ENCODE results near the gene DAP.

Gene DAP

GRCh38 chr5:10757043-10757442 is 4.0 kb downstream of the DAP start:
- Histone ChIP-seq H3K4me2 (peak overlapping the region; percentile 17 to 97 (median 88)), H3K9me3 (replicated peaks in 1 of 11) (peaks cover 0 to 5% (median 0%) of the 10 kb centered on the region in 11 experiments; a peak in 1 of 22 replicates), H3K27me3 (no peaks in the 10 kb centered on the region), H4K20me1 (peaks cover 59 to 83% (median 77%) of the 10 kb centered on the region in 11 experiments; a peak in 21 of 22 replicates), H3K36me3 (peaks cover 36 to 75% (median 63%) of the 10 kb centered on the region in 11 experiments), H3K9ac (peak overlapping the region in 1 of 11 experiments; percentile 26; a peak in 2 of 22 replicates), H3K4me1 (peaks cover 42 to 73% (median 51%) of the 10 kb centered on the region in 10 experiments), H3K27ac (no peak overlapping the region), H3K4me3 (no peak overlapping the region)
- no peak for TF ChIP-seq Cebpa-rat (IDR thresholded peaks at IDR 0.05)

DNA sequence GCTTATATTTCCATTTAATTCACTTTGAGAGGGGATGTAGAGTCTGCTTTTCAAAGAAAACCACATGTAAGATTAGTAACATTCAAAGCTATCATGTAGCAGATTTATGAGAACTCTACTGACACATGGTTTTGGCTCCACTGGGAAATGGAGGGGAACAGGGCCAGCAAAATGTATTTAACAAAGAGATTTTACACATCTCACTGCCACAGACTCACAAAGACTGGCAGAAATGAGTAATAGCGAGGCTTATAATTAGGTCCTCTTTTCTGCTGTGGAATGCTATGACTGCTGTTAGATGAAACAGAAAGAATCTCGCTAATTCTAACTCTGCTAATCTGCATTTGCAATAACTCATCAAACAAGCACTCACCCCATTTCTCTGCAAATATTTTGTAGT is 4.5 kb downstream of the DAP start:
- Histone ChIP-seq H3K9me3 (replicated peaks in 1 of 11) (peaks cover 0 to 5% (median 0%) of the 10 kb centered on the region in 11 experiments; a peak in 1 of 22 replicates), H3K4me3 (no peak overlapping the region), H3K4me2 (peak overlapping the region; percentile 17 to 97 (median 88); a peak in 19 of 22 replicates), H3K4me1 (peaks cover 40 to 73% (median 46%) of the 10 kb centered on the region in 10 experiments), H3K36me3 (peaks cover 39 to 80% (median 67%) of the 10 kb centered on the region in 11 experiments), H3K27ac (no peak overlapping the region), H4K20me1 (peaks cover 64 to 88% (median 82%) of the 10 kb centered on the region in 11 experiments; a peak in 21 of 22 replicates), H3K9ac (no peak overlapping the region), H3K27me3 (no peaks in the 10 kb centered on the region)
- TF ChIP-seq Cebpa-rat (IDR thresholded peaks at IDR 0.05) = no peak

DNA sequence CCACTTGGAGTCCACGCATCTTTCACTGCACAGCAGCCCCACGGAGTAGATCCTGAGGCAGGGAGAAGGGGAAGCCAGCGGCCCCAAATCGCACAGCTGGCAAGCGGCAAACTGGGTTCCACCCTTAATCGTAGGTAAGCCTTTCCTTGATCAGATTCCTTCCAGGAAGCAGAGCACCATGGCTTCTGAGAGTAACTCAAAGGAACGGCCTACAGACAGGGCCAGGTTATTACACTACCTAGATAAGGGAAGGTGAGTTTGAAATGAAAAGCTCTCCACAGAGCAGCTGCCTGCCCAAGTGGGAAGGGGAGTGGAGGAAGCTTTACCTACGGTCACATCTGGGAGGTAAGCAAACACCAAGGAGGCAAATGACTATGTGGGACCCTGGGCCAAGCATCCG is 7.9 kb downstream of the DAP start:
- Histone ChIP-seq H3K36me3 (peaks cover 69 to 100% (median 90%) of the 10 kb centered on the region in 11 experiments), H3K27ac (no peak overlapping the region), H3K27me3 (no peaks in the 10 kb centered on the region), H3K4me1 (peaks cover 29 to 63% (median 33%) of the 10 kb centered on the region in 10 experiments), H3K9ac (no peak overlapping the region), H3K4me3 (no peak overlapping the region), H4K20me1 (peaks cover 83 to 100% (median 100%) of the 10 kb centered on the region in 11 experiments; a peak in 21 of 22 replicates), H3K4me2 (no peak overlapping the region), H3K9me3 (replicated peaks in 1 of 11) (peaks cover 0 to 5% (median 0%) of the 10 kb centered on the region in 11 experiments; a peak in 1 of 22 replicates)
- TF ChIP-seq Cebpa-rat (IDR thresholded peaks at IDR 0.05) = no peak

- H3K9ac ChIP-seq = no peak overlapping the region
- peak overlapping the region in 1 of 11 experiments; percentile 30; a peak in 2 of 22 replicates for H3K4me2 ChIP-seq
- peaks cover 76 to 100% (median 91%) of the 10 kb centered on the region in 11 experiments for H3K36me3 ChIP-seq
- TF ChIP-seq Cebpa-rat (IDR thresholded peaks at IDR 0.05) = no peak
- no peaks in the 10 kb centered on the region for H3K27me3 ChIP-seq
- peaks cover 23 to 60% (median 26%) of the 10 kb centered on the region in 10 experiments for H3K4me1 ChIP-seq
- peaks cover 0 to 5% (median 0%) of the 10 kb centered on the region in 11 experiments; a peak in 1 of 22 replicates for H3K9me3 ChIP-seq (replicated peaks in 1 of 11)
- H3K4me3 ChIP-seq = no peak overlapping the region
- H4K20me1 ChIP-seq = peaks cover 85 to 100% (median 98%) of the 10 kb centered on the region in 11 experiments; a peak in 21 of 22 replicates
- no peak overlapping the region for H3K27ac ChIP-seq
Measured at GRCh38 chr5:10752451-10752850, 8.6 kb downstream of the DAP start.

DNA sequence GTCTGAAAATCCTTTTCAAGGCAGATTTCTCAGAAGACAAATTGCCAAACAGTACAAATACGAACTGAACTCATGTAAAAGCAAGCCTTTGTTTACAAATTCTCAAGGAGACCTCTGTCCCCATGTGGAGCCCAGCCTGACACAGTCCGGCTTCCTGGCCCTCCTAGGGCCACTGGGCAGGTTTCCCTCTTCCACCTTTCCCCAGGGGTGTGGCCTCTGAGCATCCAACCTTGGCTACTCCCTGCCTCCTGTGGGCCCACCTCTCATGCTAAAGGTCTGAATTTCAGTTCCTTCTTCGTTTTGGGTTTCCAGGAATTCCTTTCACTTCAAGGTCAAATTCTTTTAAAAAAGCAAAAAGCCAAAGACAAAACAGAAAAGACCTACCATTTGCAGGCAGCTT is 10.1 kb downstream of the DAP start:
- Histone ChIP-seq H3K27me3 (no peaks in the 10 kb centered on the region), H4K20me1 (peaks cover 74 to 100% (median 91%) of the 10 kb centered on the region in 11 experiments; a peak in 21 of 22 replicates), H3K4me1 (peaks cover 10 to 59% (median 21%) of the 10 kb centered on the region in 10 experiments; a peak in 19 of 20 replicates), H3K36me3 (peaks cover 86 to 100% (median 97%) of the 10 kb centered on the region in 11 experiments), H3K4me3 (no peak overlapping the region), H3K27ac (no peak overlapping the region), H3K9me3 (replicated peaks in 1 of 11) (peaks cover 0 to 5% (median 0%) of the 10 kb centered on the region in 11 experiments; a peak in 1 of 22 replicates), H3K4me2 (peak overlapping the region in 4 of 11 experiments; percentile 4 to 46 (median 20); a peak in 4 of 22 replicates), H3K9ac (0 out of 22 replicates have a peak overlapping the region, but pooled peaks of 1 of the 11 experiments have one; percentile 35)
- no peak for TF ChIP-seq Cebpa-rat (IDR thresholded peaks at IDR 0.05)

DNA sequence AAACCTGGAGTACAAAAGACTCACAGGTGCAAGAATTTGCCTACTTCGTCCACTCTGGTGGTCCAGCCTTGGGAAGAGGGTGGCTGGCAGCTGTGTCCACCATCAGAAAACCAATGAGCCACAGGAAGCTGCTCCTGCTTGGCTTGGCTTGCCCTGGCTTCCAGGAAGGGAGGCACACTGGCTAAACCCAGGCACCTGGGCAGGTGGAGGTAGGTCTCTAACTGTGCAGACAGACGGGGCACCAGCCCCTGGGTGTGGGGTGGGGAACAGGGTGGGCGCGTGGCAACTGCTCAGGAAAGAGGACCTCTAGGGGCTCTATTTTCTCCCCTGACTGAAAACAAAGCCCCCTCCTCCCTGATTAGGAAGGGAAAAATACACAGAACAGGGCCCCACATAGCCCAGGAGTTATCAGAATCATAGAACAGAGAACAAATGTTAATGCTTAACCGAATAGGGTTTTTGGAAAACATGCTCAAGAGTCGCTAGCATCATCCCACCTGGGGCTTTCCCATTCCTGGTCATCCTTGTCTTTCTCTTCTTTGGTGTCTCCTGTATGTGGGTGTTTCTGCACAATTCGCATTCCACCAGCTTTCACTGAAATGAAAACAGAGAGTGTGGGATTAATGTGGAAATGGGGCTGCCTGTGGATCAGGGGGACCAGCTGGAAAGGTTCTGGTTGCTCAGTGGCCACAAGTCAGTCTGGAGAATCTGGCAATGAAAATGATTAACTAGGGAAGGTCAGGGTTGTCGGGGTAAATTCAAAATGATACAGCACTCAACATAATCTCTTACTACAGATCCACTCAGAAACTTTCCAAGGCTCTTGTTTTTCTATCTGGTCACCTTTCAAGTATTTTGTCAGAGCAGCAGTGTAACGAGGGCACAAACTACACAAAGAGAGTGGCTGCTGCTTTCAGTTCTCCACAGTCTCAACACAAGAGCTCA is 13.1 kb downstream of the DAP start:
- Histone ChIP-seq H3K9me3 (replicated peaks in 1 of 11) (0 out of 22 replicates have a peak, but pooled peaks cover 0 to 1% (median 0%) of the 10 kb centered on the region in 11 experiments), H3K9ac (no peak overlapping the region), H3K4me2 (0 out of 22 replicates have a peak overlapping the region, but pooled peaks of 1 of the 11 experiments have one; percentile 12), H3K4me1 (peaks cover 8 to 55% (median 24%) of the 10 kb centered on the region in 10 experiments; a peak in 19 of 20 replicates), H4K20me1 (peaks cover 46 to 86% (median 66%) of the 10 kb centered on the region in 11 experiments; a peak in 21 of 22 replicates), H3K27me3 (no peaks in the 10 kb centered on the region), H3K27ac (no peak overlapping the region), H3K36me3 (peaks cover 85 to 100% (median 97%) of the 10 kb centered on the region in 11 experiments), H3K4me3 (no peak overlapping the region)
- TF ChIP-seq Cebpa-rat (IDR thresholded peaks at IDR 0.05) = no peak

- Histone ChIP-seq H4K20me1 (peaks cover 37 to 81% (median 54%) of the 10 kb centered on the region in 11 experiments; a peak in 21 of 22 replicates), H3K9ac (no peak overlapping the region), H3K27ac (no peak overlapping the region), H3K4me3 (no peak overlapping the region), H3K27me3 (no peaks in the 10 kb centered on the region), H3K9me3 (replicated peaks in 1 of 11) (peaks cover 0 to 12% (median under 1%) of the 10 kb centered on the region in 11 experiments; a peak in 6 of 22 replicates), H3K4me2 (peak overlapping the region in 5 of 11 experiments; percentile 10 to 46 (median 34); a peak in 8 of 22 replicates), H3K4me1 (peaks cover 8 to 43% (median 23%) of the 10 kb centered on the region in 10 experiments; a peak in 19 of 20 replicates), H3K36me3 (peaks cover 86 to 100% (median 99%) of the 10 kb centered on the region in 11 experiments)
- TF ChIP-seq Cebpa-rat (IDR thresholded peaks at IDR 0.05) = no peak
Measured at GRCh38 chr5:10746711-10747110, 14.3 kb downstream of the DAP start.

GRCh38 chr5:10745133-10745532 is 15.9 kb downstream of the DAP start:
- no peaks in the 10 kb centered on the region for H3K27me3 ChIP-seq
- TF ChIP-seq Cebpa-rat (IDR thresholded peaks at IDR 0.05) = no peak
- peaks cover 88 to 100% (median 100%) of the 10 kb centered on the region in 11 experiments for H3K36me3 ChIP-seq
- no peak overlapping the region for H3K4me3 ChIP-seq
- no peak overlapping the region for H3K27ac ChIP-seq
- H3K9me3 ChIP-seq (replicated peaks in 1 of 11) = peaks cover 0 to 24% (median 13%) of the 10 kb centered on the region in 11 experiments; a peak in 15 of 22 replicates
- H3K4me1 ChIP-seq = peaks cover 0 to 35% (median 11%) of the 10 kb centered on the region in 10 experiments; a peak in 10 of 20 replicates
- H3K4me2 ChIP-seq = no peak overlapping the region
- no peak overlapping the region for H3K9ac ChIP-seq
- peaks cover 23 to 65% (median 41%) of the 10 kb centered on the region in 11 experiments; a peak in 21 of 22 replicates for H4K20me1 ChIP-seq

Measured in BLaER1 treated with 17β-estradiol and CSF1 and Interleukin-3, amounts not matched to agents 10 nM and 100 nM (cell line).